HepG2 (cell line): ENCODE measurements around the gene FAM117B. TPM values are rescaled to one million over a fixed set of nuclear protein-coding genes. Genes with fewer than 3 reads are reported as not detected.

Experiments
- ATAC-seq: fragments of 200-7000 bp; cut with Tn5 transposase; 3 replicates; pipeline ENCODE4 v1.9.1; 2020; ENCODE audit warnings: mild to moderate bottlenecking, moderate library complexity
- BruUV-seq: library from RNA; stranded (reverse); fragments of 400-500 nt; replicated peaks from 2 replicates; lab custom pipeline; 2021; lab: Mats Ljungman, UMichigan
- CTCF ChIA-PET: fragments of 300-600 bp; formaldehyde crosslinking; extraction: SDS; loops from one replicate; lab custom pipeline; 2021; ENCODE audit warnings: low total read pairs, inconsistent platforms, low intra/inter-chr PET ratio; lab: Yijun Ruan, JAX
- POLR2A ChIA-PET: fragments of 350-600 bp; sonication (Branson Sonifier 250); formaldehyde crosslinking; loops from one replicate; lab custom pipeline; 2020; ENCODE audit warnings: antibody characterized with exemption, inconsistent platforms; lab: Yijun Ruan, JAX
- DNase-seq: peaks from one replicate; pipeline ENCODE4 v3.0.0-alpha.2; 2015; ENCODE audit warnings: low spot score
- FAIRE-seq: peaks from 3 replicates; lab custom pipeline; 2011; peaks lifted over from hg19 to GRCh38; lab: Jason Lieb, UNC
- H2AFZ ChIP-seq: one replicate; pipeline ENCODE4 v1.6.1; 2011; ENCODE audit warnings: low read length, inconsistent platforms
- H3K27ac ChIP-seq: fragments of 300-600 bp; 3 replicates; pipeline ENCODE4 v1.8.0; 2011; ENCODE audit warnings: mixed run types, mild to moderate bottlenecking, mixed read lengths, low read length, inconsistent platforms; ENCODE audit not compliant: insufficient read depth; ENCODE audit errors: extremely low read length
- H3K27me3 ChIP-seq, 2 experiments: fragments of 200-600 bp in 1 of 2; 2 replicates in 1 of 2; 3 replicates in 1 of 2; pipeline versions ENCODE4 v1.6.0 to v1.8.0; 2011; ENCODE audit warnings: low read length in 2 of 2, mild to moderate bottlenecking in 2 of 2, moderate library complexity in 2 of 2, inconsistent platforms in 1 of 2; ENCODE audit not compliant: insufficient read depth in 2 of 2, control insufficient read depth in 1 of 2
- H3K36me3 ChIP-seq, 2 experiments: fragments of 200-600 bp in 1 of 2; replicated peaks in 1 of 2; 2 replicates in 1 of 2; 3 replicates in 1 of 2; pipeline versions ENCODE4 v1.5.1 to v1.8.0; 2011; ENCODE audit warnings: low read length in 2 of 2, inconsistent platforms in 1 of 2; ENCODE audit not compliant: insufficient read depth in 2 of 2, control insufficient read depth in 1 of 2
- H3K4me1 ChIP-seq: 2 replicates; pipeline ENCODE4 v1.5.1; 2012; ENCODE audit warnings: low read length, inconsistent platforms; ENCODE audit not compliant: insufficient read depth
- H3K4me2 ChIP-seq: 2 replicates; pipeline ENCODE4 v1.6.0; 2011; ENCODE audit warnings: low read depth, low read length, inconsistent platforms
- H3K4me3 ChIP-seq, 3 experiments: fragments of 200-600 bp in 1 of 3; sonication (generic), shearing (Covaris generic) in 1 of 3; replicated peaks in 1 of 3; 2 replicates each; pipeline ENCODE4 v1.5.1; 2011 to 2016; ENCODE audit warnings: low read length in 3 of 3, inconsistent platforms in 2 of 3, low read depth in 2 of 3, mild to moderate bottlenecking in 2 of 3, control low read depth in 1 of 3, mixed read lengths in 1 of 3; ENCODE audit not compliant: insufficient read depth in 1 of 3
- H3K79me2 ChIP-seq: one replicate; pipeline ENCODE4 v1.6.1; 2011; ENCODE audit warnings: low read length, inconsistent platforms; ENCODE audit not compliant: insufficient read depth
- H3K9ac ChIP-seq: 2 replicates; pipeline ENCODE4 v1.6.0; 2011; ENCODE audit warnings: mild to moderate bottlenecking, low read depth, low read length, inconsistent platforms; ENCODE audit not compliant: insufficient read depth
- H3K9me3 ChIP-seq: 2 replicates; pipeline ENCODE4 v1.5.1; 2012; ENCODE audit warnings: mild to moderate bottlenecking, low read length
- H4K20me1 ChIP-seq: 2 replicates; pipeline ENCODE4 v1.6.0; 2011; ENCODE audit warnings: inconsistent platforms, mild to moderate bottlenecking, low read length, moderate library complexity; ENCODE audit not compliant: insufficient read depth
- GABPB1 ChIP-seq: IDR thresholded peaks from 2 replicates; pipeline ENCODE4 v1.6.1; 2016; ENCODE audit warnings: mild to moderate bottlenecking, missing genetic modification reagents, moderate library complexity, missing compliant biosample characterization
- MEIS2 ChIP-seq: sonication (generic); formaldehyde crosslinking; IDR thresholded peaks from 2 replicates; pipeline ENCODE4 v1.9.0; 2021; ENCODE audit warnings: mild to moderate bottlenecking, missing genetic modification reagents
- NFYB ChIP-seq: sonication (generic); formaldehyde crosslinking; IDR thresholded peaks from 2 replicates; pipeline ENCODE4 v1.4.0; 2020; ENCODE audit warnings: missing genetic modification reagents
- SALL1 ChIP-seq: sonication (generic); formaldehyde crosslinking; IDR thresholded peaks from 2 replicates; pipeline ENCODE4 v1.8.0; 2022; ENCODE audit warnings: mild to moderate bottlenecking, missing genetic modification reagents
- ZNF136 ChIP-seq: sonication (generic); formaldehyde crosslinking; IDR thresholded peaks from 2 replicates; pipeline ENCODE4 v1.8.1; 2022; ENCODE audit warnings: low read depth, mild to moderate bottlenecking, moderate library complexity, missing genetic modification reagents
- ZNF577 ChIP-seq: sonication (generic); formaldehyde crosslinking; IDR thresholded peaks from 2 replicates; pipeline ENCODE4 v1.4.0; 2020; ENCODE audit warnings: mild to moderate bottlenecking, low read depth, missing genetic modification reagents, borderline replicate concordance
- ZNF878 ChIP-seq: sonication (generic); formaldehyde crosslinking; IDR thresholded peaks from 2 replicates; pipeline ENCODE4 v1.8.1; 2023; ENCODE audit warnings: mild to moderate bottlenecking, missing genetic modification reagents, moderate library complexity
- WGBS: methylation state at CpG from one replicate; pipeline ENCODE4 v1.1.6; 2017; ENCODE audit warnings: low lambda C conversion rate; 5-methylcytosine and 5-hydroxymethylcytosine counted together
- in situ Hi-C: cut with HindIII; loops from 2 replicates; pipeline ENCODE4 v1.10.0; 2017; ENCODE audit warnings: low pct_unique_long_range_greater_than_20kb; ENCODE audit not compliant: extremely low pct_ligation_motif_present
- intact Hi-C: fragments of 100-400 bp; cut with micrococcal nuclease; formaldehyde crosslinking; loops from one replicate; pipeline ENCODE4 v1.10.0; 2022; ENCODE audit not compliant: unreplicated experiment
- polyA plus RNA-seq, 8 experiments: library from polyadenylated mRNA; depleted of rRNA in 3 of 8; stranded (reverse) in 7 of 8; unstranded in 1 of 8; fragments of >200 nt; fragmentation: Illumina TruSeq in 4 of 8; extraction: Trizol in 4 of 8; gene quantifications; 2 replicates each; pipeline versions ENCODE4 v1.2.1 to v1.2.3, GENCODE V29; 2011 to 2016; ENCODE audit warnings: low read depth in 4 of 8, missing spikeins in 1 of 8, mixed read lengths in 1 of 8; ENCODE audit not compliant: insufficient read depth in 1 of 8
- total RNA-seq, 5 experiments: library from RNA; depleted of rRNA; stranded (reverse); fragments of >200 nt; fragmentation: Illumina TruSeq; extraction: Trizol; gene quantifications; 2 replicates each; pipeline ENCODE4 v1.2.3, GENCODE V29; 2016; ENCODE audit warnings: low read depth in 1 of 5
- TF ChIP-seq, protein P1 (sequence below): sonication (generic); formaldehyde crosslinking; IDR thresholded peaks from 2 replicates; pipeline ENCODE4 v1.4.0; 2020; ENCODE audit warnings: mild to moderate bottlenecking, missing genetic modification reagents, borderline replicate concordance
- TF ChIP-seq, protein P2 (sequence below): sonication (generic); formaldehyde crosslinking; IDR thresholded peaks from 2 replicates; pipeline ENCODE4 v1.4.0; 2020; ENCODE audit warnings: missing genetic modification reagents, low read depth, mild to moderate bottlenecking, borderline replicate concordance
- TF ChIP-seq, protein P3 (sequence below): sonication (generic); formaldehyde crosslinking; IDR thresholded peaks from 2 replicates; pipeline ENCODE4 v1.5.0; 2020; ENCODE audit warnings: mild to moderate bottlenecking, missing genetic modification reagents
- TF ChIP-seq, protein P4 (sequence below): sonication (generic); formaldehyde crosslinking; IDR thresholded peaks from 2 replicates; pipeline ENCODE4 v1.4.0; 2020; ENCODE audit warnings: missing genetic modification reagents, borderline replicate concordance
- TF ChIP-seq, protein P5 (sequence below): sonication (generic); formaldehyde crosslinking; IDR thresholded peaks from 2 replicates; pipeline ENCODE4 v1.9.0; 2022; ENCODE audit warnings: missing genetic modification reagents, mild to moderate bottlenecking, borderline replicate concordance

FAM117B gene
- total and polyA plus RNA-seq, 2 of the 13 experiments (the other 11 are each of a cell fraction or from before 2014, with no cell fraction given): 5.8 to 11.0 TPM

DNA sequence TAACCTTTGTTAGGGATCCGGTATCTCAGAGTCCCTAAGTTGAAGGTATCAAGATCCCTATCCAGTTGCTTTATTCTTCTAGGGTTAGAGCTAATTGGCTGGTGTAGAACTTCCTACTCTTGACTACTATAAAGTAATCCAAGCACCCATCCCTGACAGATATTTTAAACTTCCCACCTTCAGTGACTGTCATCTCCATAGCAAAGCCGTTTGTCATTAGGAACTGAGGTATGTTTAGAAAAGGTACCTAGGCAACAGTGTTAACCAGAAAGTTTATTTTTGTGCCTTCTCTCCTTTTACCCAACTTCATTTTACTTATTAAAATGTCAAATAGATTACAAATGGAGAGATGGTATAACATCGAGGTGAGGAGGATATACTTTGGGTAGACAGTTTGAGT lies 4.5 kb downstream of the FAM117B start (continued):
- TF ChIP-seq, protein P1, sequence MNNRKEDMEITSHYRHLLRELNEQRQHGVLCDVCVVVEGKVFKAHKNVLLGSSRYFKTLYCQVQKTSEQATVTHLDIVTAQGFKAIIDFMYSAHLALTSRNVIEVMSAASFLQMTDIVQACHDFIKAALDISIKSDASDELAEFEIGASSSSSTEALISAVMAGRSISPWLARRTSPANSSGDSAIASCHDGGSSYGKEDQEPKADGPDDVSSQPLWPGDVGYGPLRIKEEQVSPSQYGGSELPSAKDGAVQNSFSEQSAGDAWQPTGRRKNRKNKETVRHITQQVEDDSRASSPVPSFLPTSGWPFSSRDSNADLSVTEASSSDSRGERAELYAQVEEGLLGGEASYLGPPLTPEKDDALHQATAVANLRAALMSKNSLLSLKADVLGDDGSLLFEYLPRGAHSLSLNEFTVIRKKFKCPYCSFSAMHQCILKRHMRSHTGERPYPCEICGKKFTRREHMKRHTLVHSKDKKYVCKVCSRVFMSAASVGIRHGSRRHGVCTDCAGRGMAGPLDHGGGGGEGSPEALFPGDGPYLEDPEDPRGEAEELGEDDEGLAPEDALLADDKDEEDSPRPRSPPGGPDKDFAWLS (CRISPR knock-in tag): no peak
- TF ChIP-seq, protein P2, sequence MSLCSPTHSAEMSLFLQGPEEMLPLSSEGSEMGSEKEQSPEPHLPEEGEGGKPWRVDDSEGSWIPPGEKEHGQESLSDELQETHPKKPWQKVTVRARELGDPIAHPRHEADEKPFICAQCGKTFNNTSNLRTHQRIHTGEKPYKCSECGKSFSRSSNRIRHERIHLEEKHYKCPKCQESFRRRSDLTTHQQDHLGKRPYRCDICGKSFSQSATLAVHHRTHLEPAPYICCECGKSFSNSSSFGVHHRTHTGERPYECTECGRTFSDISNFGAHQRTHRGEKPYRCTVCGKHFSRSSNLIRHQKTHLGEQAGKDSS (CRISPR knock-in tag): no peak
- TF ChIP-seq, all 625 proteins: peak for 0

DNA sequence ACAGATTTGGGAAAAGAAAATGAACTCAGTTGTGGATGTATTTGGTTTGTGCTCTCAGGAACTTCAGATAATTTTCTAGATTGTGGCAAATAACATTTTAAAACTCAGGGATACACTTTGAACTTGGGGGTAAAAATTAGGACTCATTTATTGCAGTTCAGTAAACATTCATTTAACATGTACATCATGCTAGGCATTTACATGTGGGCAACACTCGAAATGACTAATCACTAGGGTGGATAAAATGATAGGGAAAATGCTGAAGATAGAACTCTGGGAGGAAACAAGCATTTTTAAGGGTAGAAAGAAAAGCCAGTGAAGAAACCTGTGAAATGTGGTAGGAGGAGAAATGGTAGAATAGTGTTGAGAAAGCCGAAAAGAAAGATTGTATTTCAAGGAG lies 7.8 kb downstream of the FAM117B start:
- no peak for ATAC-seq
- TSS peak; percentile 2 for BruUV-seq
- no peak for FAIRE-seq
- no peak overlapping the region for H3K9ac ChIP-seq
- CTCF ChIA-PET: no interaction called here
- 82% methylated on average over 2 of the region's 2 CpGs for WGBS
- DNase-seq: no peak
- in situ Hi-C loops (no loop called here), intact Hi-C loops (no loop called here)
- H3K36me3 ChIP-seq: no peaks in the 10 kb centered on the region; a peak in 1 of 5 replicates
- peaks cover 90% of the 10 kb centered on the region for H3K79me2 ChIP-seq
- H3K9me3 ChIP-seq: no peaks in the 10 kb centered on the region
- no peak overlapping the region for H3K4me2 ChIP-seq
- POLR2A ChIA-PET: no interaction called here
- peaks cover 29% of the 10 kb centered on the region for H3K4me1 ChIP-seq
- H3K4me3 ChIP-seq: no peak overlapping the region
- no peak overlapping the region for H3K27ac ChIP-seq
- H2AFZ ChIP-seq: no peak overlapping the region
- H3K27me3 ChIP-seq: no peaks in the 10 kb centered on the region
- H4K20me1 ChIP-seq: peaks cover 58% of the 10 kb centered on the region
- TF ChIP-seq SALL1 (CRISPR knock-in tag) (no peak), MEIS2 (no peak), ZNF136 (CRISPR knock-in tag) (no peak), ZNF577 (no peak), ZNF878 (CRISPR knock-in tag) (no peak), GABPB1 (no peak), NFYB (CRISPR knock-in tag) (no peak)
- TF ChIP-seq, protein P3, sequence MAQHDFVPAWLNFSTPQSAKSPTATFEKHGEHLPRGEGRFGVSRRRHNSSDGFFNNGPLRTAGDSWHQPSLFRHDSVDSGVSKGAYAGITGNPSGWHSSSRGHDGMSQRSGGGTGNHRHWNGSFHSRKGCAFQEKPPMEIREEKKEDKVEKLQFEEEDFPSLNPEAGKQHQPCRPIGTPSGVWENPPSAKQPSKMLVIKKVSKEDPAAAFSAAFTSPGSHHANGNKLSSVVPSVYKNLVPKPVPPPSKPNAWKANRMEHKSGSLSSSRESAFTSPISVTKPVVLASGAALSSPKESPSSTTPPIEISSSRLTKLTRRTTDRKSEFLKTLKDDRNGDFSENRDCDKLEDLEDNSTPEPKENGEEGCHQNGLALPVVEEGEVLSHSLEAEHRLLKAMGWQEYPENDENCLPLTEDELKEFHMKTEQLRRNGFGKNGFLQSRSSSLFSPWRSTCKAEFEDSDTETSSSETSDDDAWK (CRISPR knock-in tag): no peak
- TF ChIP-seq, protein P4, sequence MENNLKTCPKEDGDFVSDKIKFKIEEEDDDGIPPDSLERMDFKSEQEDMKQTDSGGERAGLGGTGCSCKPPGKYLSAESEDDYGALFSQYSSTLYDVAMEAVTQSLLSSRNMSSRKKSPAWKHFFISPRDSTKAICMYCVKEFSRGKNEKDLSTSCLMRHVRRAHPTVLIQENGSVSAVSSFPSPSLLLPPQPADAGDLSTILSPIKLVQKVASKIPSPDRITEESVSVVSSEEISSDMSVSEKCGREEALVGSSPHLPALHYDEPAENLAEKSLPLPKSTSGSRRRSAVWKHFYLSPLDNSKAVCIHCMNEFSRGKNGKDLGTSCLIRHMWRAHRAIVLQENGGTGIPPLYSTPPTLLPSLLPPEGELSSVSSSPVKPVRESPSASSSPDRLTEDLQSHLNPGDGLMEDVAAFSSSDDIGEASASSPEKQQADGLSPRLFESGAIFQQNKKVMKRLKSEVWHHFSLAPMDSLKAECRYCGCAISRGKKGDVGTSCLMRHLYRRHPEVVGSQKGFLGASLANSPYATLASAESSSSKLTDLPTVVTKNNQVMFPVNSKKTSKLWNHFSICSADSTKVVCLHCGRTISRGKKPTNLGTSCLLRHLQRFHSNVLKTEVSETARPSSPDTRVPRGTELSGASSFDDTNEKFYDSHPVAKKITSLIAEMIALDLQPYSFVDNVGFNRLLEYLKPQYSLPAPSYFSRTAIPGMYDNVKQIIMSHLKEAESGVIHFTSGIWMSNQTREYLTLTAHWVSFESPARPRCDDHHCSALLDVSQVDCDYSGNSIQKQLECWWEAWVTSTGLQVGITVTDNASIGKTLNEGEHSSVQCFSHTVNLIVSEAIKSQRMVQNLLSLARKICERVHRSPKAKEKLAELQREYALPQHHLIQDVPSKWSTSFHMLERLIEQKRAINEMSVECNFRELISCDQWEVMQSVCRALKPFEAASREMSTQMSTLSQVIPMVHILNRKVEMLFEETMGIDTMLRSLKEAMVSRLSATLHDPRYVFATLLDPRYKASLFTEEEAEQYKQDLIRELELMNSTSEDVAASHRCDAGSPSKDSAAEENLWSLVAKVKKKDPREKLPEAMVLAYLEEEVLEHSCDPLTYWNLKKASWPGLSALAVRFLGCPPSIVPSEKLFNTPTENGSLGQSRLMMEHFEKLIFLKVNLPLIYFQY (CRISPR knock-in tag): no peak
- TF ChIP-seq, protein P5, sequence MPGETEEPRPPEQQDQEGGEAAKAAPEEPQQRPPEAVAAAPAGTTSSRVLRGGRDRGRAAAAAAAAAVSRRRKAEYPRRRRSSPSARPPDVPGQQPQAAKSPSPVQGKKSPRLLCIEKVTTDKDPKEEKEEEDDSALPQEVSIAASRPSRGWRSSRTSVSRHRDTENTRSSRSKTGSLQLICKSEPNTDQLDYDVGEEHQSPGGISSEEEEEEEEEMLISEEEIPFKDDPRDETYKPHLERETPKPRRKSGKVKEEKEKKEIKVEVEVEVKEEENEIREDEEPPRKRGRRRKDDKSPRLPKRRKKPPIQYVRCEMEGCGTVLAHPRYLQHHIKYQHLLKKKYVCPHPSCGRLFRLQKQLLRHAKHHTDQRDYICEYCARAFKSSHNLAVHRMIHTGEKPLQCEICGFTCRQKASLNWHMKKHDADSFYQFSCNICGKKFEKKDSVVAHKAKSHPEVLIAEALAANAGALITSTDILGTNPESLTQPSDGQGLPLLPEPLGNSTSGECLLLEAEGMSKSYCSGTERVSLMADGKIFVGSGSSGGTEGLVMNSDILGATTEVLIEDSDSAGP (CRISPR knock-in tag): no peak
